WERI-Rb-1 (cell line): Measurements from ENCODE around the gene TSPAN18.

ENCODE experiments used
- DNase-seq: peaks from one replicate; pipeline ENCODE4 v3.0.0-alpha.2; 2020
- H3K27ac ChIP-seq: fragments of 250-450 bp; sonication (Bioruptor Pico); 2 replicates; pipeline ENCODE4 v1.5.1; 2020; ENCODE audit warnings: mild to moderate bottlenecking, moderate library complexity
- H3K27me3 ChIP-seq: fragments of 250-450 bp; sonication (Bioruptor Pico); 2 replicates; pipeline ENCODE4 v1.5.1; 2021; ENCODE audit warnings: mild to moderate bottlenecking, low read depth, moderate library complexity; ENCODE audit not compliant: insufficient read depth, severe bottlenecking
- H3K36me3 ChIP-seq: fragments of 250-450 bp; sonication (Bioruptor Pico); 2 replicates; pipeline ENCODE4 v1.5.1; 2020; ENCODE audit warnings: mild to moderate bottlenecking, moderate library complexity
- H3K4me3 ChIP-seq: 2 replicates; pipeline ENCODE4 v1.5.1; 2011; ENCODE audit warnings: low read depth, mild to moderate bottlenecking, control low read depth, low read length
- H3K9me3 ChIP-seq: fragments of 250-450 bp; sonication (Bioruptor Pico); 2 replicates; pipeline ENCODE4 v1.5.1; 2021; ENCODE audit warnings: mild to moderate bottlenecking, moderate library complexity; ENCODE audit not compliant: severe bottlenecking
- TF ChIP-seq, protein P1 (sequence below): IDR thresholded peaks from 2 replicates; pipeline ENCODE4 v1.5.1; 2011; ENCODE audit warnings: low read depth, mild to moderate bottlenecking, control low read depth, inconsistent platforms, low read length

Gene TSPAN18

DNA sequence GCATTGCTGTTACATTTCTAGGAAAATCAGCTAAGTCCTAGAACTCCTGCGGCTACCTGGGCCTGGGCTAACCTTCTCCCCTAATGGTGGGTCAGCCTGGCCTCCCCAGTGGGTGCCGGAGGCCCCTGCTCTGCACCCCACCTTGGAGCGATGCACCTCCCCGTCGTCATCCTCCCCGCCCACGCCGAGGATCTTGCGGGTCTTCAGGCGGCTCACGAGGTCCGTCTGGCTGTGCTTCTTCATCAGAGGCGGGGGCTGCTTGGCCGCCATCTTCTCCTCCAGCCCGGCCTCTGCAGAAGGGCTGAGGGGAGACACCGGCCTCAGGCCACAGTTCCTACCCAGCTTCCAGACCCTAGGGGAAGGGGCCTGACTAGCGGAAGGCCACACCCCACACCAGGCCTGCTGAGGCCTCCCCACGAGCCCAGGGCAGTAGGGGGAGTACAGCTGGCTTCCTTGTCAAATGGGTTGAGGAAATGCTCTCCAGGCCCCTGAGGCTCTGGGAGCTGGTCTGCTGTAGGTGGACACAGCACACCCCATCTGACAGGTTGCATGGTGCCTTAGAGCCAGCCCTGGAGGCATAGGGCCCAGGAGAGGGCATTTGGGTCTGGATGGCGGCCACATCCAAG lies 211.4 kb downstream of the TSPAN18 start:
- peaks cover 74% of the 10 kb centered on the region for H3K36me3 ChIP-seq
- H3K9me3 ChIP-seq = no peaks in the 10 kb centered on the region
- DNase-seq = peak; percentile 15
- no peaks in the 10 kb centered on the region for H3K27me3 ChIP-seq
- no peak overlapping the region; the same call in 1 of the 2 replicates for H3K27ac ChIP-seq
- TF ChIP-seq, protein P1, sequence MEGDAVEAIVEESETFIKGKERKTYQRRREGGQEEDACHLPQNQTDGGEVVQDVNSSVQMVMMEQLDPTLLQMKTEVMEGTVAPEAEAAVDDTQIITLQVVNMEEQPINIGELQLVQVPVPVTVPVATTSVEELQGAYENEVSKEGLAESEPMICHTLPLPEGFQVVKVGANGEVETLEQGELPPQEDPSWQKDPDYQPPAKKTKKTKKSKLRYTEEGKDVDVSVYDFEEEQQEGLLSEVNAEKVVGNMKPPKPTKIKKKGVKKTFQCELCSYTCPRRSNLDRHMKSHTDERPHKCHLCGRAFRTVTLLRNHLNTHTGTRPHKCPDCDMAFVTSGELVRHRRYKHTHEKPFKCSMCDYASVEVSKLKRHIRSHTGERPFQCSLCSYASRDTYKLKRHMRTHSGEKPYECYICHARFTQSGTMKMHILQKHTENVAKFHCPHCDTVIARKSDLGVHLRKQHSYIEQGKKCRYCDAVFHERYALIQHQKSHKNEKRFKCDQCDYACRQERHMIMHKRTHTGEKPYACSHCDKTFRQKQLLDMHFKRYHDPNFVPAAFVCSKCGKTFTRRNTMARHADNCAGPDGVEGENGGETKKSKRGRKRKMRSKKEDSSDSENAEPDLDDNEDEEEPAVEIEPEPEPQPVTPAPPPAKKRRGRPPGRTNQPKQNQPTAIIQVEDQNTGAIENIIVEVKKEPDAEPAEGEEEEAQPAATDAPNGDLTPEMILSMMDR = no peak
- H3K4me3 ChIP-seq = no peak overlapping the region

DNA sequence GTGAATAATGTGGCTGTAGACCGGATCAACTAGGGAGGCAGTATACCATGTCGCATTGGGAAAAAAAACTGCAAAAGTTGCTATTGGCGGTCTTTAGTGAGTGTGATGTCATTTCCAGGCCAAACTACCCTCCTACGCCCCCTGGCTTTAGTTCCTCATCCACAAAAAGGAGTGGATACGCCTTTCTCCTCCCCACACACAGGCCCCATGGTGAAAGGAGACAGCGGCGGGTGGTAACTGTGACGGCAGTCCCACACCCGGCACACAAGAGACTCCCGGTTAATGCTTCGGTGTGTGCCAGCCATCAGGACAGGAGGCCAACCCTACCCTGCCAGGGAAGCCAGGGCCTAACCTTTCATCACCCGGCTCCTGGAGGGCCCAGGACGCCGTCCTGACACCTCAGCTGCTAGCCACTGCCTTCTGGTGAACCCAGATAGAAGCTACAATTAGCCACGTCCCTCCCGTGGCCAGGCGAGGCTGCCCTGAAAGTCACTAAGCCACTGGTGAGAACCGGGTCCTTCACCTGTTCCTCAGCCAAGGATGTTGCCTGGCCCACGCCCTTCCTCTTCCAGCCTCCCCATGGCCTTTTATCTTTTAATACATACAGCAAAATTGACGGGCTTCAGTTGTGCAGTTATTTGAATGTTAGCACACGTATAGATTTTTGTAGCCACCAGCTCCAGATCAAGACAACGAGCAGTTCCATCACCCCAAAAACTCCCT lies 213.1 kb downstream of the TSPAN18 start:
- Histone ChIP-seq H3K36me3 (peaks cover 74% of the 10 kb centered on the region), H3K9me3 (no peaks in the 10 kb centered on the region), H3K27me3 (no peaks in the 10 kb centered on the region), H3K4me3 (no peak overlapping the region), H3K27ac (no peak overlapping the region)
- TF ChIP-seq, protein P1 = peak; percentile 35; the same call in 1 of the 2 replicates
- peak; percentile 11 for DNase-seq

DNA sequence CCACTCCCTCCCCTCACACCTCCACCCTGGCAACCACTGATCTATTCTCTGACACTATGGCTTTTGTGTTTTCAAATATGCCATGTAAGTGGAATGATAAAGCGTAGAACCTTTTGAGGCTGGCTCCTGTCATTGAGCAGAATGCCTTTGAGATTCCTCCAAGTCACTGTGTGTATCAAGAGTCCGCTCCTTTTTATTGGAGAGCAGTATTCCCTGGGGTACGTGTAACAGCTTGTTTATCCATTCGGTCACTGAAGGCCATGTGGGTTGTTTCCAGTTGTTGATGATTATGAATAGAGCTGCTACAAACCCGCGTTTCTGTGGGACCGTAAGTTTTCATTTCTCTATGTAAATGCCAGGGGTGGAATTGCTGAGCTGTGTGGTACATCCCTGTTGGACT lies 213.6 kb downstream of the TSPAN18 start:
- DNase-seq = no peak
- Histone ChIP-seq H3K9me3 (no peaks in the 10 kb centered on the region), H3K4me3 (no peak overlapping the region), H3K27ac (no peak overlapping the region), H3K36me3 (peaks cover 74% of the 10 kb centered on the region), H3K27me3 (no peaks in the 10 kb centered on the region)
- TF ChIP-seq, protein P1 = no peak

DNA sequence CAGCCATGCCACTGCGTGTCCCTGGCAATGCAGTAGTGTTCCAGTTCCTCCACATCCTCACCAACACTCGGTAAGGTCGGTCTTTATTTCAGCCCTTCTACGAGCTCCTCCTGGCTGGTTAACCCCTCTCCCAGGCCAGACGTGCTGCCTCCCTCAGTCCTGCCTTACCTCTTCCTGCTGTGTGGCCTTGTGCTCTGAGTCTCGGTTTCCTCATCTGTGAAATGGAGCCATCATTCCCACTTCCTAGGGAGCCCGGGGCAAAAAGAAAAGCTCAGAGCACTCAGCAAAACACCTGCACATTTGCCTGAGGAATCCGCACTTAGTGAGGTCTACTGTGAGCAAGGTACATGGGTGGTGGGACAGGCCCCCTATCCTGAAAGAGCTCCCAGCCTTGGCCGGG lies 214.1 kb downstream of the TSPAN18 start:
- TF ChIP-seq, protein P1 = no peak
- H3K27me3 ChIP-seq = no peaks in the 10 kb centered on the region
- H3K9me3 ChIP-seq = no peaks in the 10 kb centered on the region
- DNase-seq = no peak
- H3K27ac ChIP-seq = no peak overlapping the region
- peaks cover 76% of the 10 kb centered on the region for H3K36me3 ChIP-seq
- H3K4me3 ChIP-seq = no peak overlapping the region

DNA sequence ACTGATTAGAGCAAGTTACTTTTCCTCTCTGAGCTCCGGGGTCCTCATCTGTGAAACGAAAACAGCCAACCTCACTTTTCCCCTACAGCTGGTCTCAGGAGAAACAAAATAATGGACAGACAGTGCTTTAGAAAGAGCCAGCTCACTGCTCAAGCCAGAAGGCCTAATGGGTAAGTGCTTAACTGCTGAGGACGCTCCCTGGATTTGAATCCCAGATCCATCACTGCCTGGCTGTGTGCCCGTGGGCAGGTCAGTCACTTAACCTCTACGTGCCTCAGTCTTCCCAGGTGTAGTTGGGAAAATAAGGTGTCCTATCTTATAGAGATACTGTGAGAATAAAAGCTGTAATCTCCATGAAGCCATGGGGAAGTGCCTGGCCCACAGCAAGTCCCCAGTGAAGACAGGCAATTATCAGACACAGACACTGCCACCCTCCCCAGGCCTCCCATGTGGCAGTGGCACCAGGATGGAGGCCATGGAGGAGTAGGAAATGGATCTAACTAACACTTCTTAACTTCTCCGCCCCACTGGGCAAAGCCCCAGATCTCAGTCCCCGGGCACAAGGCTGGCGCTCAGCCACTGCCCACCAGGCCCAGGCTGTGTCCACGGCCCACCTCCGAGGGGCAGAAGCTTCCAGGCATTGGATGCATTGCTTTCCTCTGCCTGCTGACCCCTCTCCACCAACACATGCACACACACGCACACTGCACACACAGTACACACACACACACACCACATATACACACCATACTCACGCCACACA lies 214.7 kb downstream of the TSPAN18 start:
- TF ChIP-seq, protein P1 = no peak
- no peak overlapping the region; the same call in 1 of the 2 replicates for H3K27ac ChIP-seq
- DNase-seq = no peak

More for the DNA sequence above, 214.7 kb downstream of the TSPAN18 start:
- H3K9me3 ChIP-seq = no peaks in the 10 kb centered on the region
- H3K27me3 ChIP-seq = no peaks in the 10 kb centered on the region
- no peak overlapping the region for H3K4me3 ChIP-seq
- peaks cover 76% of the 10 kb centered on the region for H3K36me3 ChIP-seq
